GM13977 (cell line): ENCODE measurements around the gene CDIPT.

Experiments used
- DNase-seq: peaks from one replicate; pipeline ENCODE4 v3.0.0; 2012; ENCODE audit warnings: low spot score
- CTCF ChIP-seq: IDR thresholded peaks from 2 replicates; pipeline ENCODE4 v1.5.1; 2012; ENCODE audit warnings: mild to moderate bottlenecking, control low read depth; ENCODE audit not compliant: insufficient read depth; ENCODE audit errors: extremely low read depth, missing control alignments
- in situ Hi-C: fragments of 300-500 bp; cut with MboI; formaldehyde crosslinking; loops from one replicate; pipeline ENCODE4 v1.12.0; 2022; ENCODE audit warnings: low sequenced_read_pairs, low pct_unique_long_range_greater_than_20kb, mixed read lengths, inconsistent platforms; ENCODE audit not compliant: unreplicated experiment

Gene CDIPT

GRCh38 chr16:29907973-29908372 is 44.9 kb upstream of the CDIPT start:
- no peak for DNase-seq
- in situ Hi-C loops: no loop called here
- no peak for TF ChIP-seq CTCF

- in situ Hi-C loops: no loop called here
- TF ChIP-seq CTCF: no peak
- no peak for DNase-seq
These were observed 43.7 kb upstream of the CDIPT start for GRCh38 chr16:29906520-29907244.

- TF ChIP-seq CTCF: no peak
- DNase-seq: no peak
- in situ Hi-C loops: no loop called here
These were observed 42.6 kb upstream of the CDIPT start for GRCh38 chr16:29905668-29906067.

GRCh38 chr16:29904947-29905346 is 41.9 kb upstream of the CDIPT start:
- DNase-seq: no peak
- in situ Hi-C loops: no loop called here
- TF ChIP-seq CTCF: no peak

GRCh38 chr16:29903590-29903989 is 40.6 kb upstream of the CDIPT start:
- TF ChIP-seq CTCF: no peak
- in situ Hi-C loops: no loop called here
- DNase-seq: no peak

- no peak for DNase-seq
- in situ Hi-C loops: no loop called here
- no peak for TF ChIP-seq CTCF
These were observed 38.5 kb upstream of the CDIPT start for GRCh38 chr16:29901607-29901945.

- DNase-seq: no peak
- TF ChIP-seq CTCF: no peak
- in situ Hi-C loops: no loop called here
These were observed 38.0 kb upstream of the CDIPT start for GRCh38 chr16:29900888-29901606.
